Brain microvascular endothelial cell (primary cell): Measurements from ENCODE around the gene FSTL4.
"Not testable (repeated sequence)": the region's sequence is repeated elsewhere in the genome, so short reads cannot be mapped to it uniquely, and the experiment has no call there.

Experiments used
- DNase-seq: peaks from one replicate; pipeline ENCODE4 v3.0.0-alpha.2; 2020
- H3K27ac ChIP-seq: fragments of 250-450 bp; sonication (Bioruptor Pico); 2 replicates; pipeline ENCODE4 v1.5.1; 2020; ENCODE audit warnings: mild to moderate bottlenecking, moderate library complexity
- H3K27me3 ChIP-seq: fragments of 250-450 bp; sonication (Bioruptor Pico); replicated peaks from 2 replicates; pipeline ENCODE4 v1.5.1; 2020; ENCODE audit warnings: mild to moderate bottlenecking
- H3K36me3 ChIP-seq: fragments of 250-450 bp; sonication (Bioruptor Pico); replicated peaks from 2 replicates; pipeline ENCODE4 v1.5.1; 2020; ENCODE audit warnings: mild to moderate bottlenecking
- H3K4me3 ChIP-seq: 2 replicates; pipeline ENCODE4 v1.5.1; 2011; ENCODE audit warnings: low read depth, mild to moderate bottlenecking, control low read depth, low read length, moderate library complexity
- CTCF ChIP-seq: IDR thresholded peaks from 2 replicates; pipeline ENCODE4 v1.5.1; 2011; ENCODE audit warnings: low read depth, mild to moderate bottlenecking, moderate library complexity, low read length, control low read depth, inconsistent platforms; ENCODE audit errors: missing control alignments
- in situ Hi-C: cut with HindIII; loops from 2 replicates; pipeline ENCODE4 v1.10.0; 2017; ENCODE audit warnings: low sequenced_read_pairs, low pct_ligation_motif_present

FSTL4 gene

GRCh38 chr5:133222979-133223378 is 389.4 kb downstream of the FSTL4 start:
- TF ChIP-seq CTCF, result no peak
- no peak overlapping the region for H3K4me3 ChIP-seq
- H3K36me3 ChIP-seq, result no peaks in the 10 kb centered on the region
- in situ Hi-C loops, result no loop called here
- no peak for DNase-seq
- H3K27me3 ChIP-seq, result no peaks in the 10 kb centered on the region
- H3K27ac ChIP-seq, result no peak overlapping the region

- H3K36me3 ChIP-seq, result no peaks in the 10 kb centered on the region
- H3K27me3 ChIP-seq, result no peaks in the 10 kb centered on the region
- DNase-seq, result no peak
- in situ Hi-C loops, result no loop called here
- H3K27ac ChIP-seq, result no peak overlapping the region
- TF ChIP-seq CTCF, result no peak
- H3K4me3 ChIP-seq, result no peak overlapping the region
Measured at GRCh38 chr5:133222521-133222920, 389.8 kb downstream of the FSTL4 start.

DNA sequence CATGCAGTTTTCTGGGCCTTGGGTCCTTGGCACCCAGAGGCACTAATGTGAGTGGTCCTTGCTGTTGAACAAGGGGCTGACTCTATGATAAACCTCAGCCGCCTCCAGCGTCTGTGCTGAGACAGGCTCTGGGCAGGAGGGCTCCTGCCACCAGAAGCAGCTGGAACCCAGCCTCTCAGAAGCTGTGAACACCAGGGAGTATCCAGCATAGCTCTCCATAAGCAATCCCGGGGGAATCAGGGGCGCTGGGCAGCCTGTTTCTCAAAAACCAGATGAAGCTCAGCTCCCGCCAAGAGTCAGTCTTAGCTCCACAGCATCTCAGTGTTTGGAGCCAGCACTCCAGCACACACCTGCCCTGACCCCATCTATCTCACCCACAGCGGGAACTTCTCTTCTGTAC is 390.3 kb downstream of the FSTL4 start:
- H3K27ac ChIP-seq, result no peak overlapping the region
- DNase-seq, result no peak
- no peaks in the 10 kb centered on the region for H3K27me3 ChIP-seq
- no peaks in the 10 kb centered on the region for H3K36me3 ChIP-seq
- TF ChIP-seq CTCF, result no peak
- in situ Hi-C loops, result no loop called here
- no peak overlapping the region for H3K4me3 ChIP-seq

- DNase-seq, result peak; percentile 68
Measured at GRCh38 chr5:133220851-133221674, 391.3 kb downstream of the FSTL4 start.

GRCh38 chr5:133219296-133219695 is 393.0 kb downstream of the FSTL4 start:
- no peak for DNase-seq
- Histone ChIP-seq H3K4me3 (no peak overlapping the region), H3K27ac (no peak overlapping the region), H3K27me3 (no peaks in the 10 kb centered on the region), H3K36me3 (no peaks in the 10 kb centered on the region)
- in situ Hi-C loops, result no loop called here
- TF ChIP-seq CTCF, result no peak

More at GRCh38 chr5:133220851-133221674, 391.3 kb downstream of the FSTL4 start:
- Histone ChIP-seq H3K4me3 (no peak overlapping the region), H3K36me3 (no peaks in the 10 kb centered on the region), H3K27me3 (no peaks in the 10 kb centered on the region), H3K27ac (peak overlapping the region; percentile 24)
- in situ Hi-C loops, result no loop called here
- TF ChIP-seq CTCF, result no peak

DNA sequence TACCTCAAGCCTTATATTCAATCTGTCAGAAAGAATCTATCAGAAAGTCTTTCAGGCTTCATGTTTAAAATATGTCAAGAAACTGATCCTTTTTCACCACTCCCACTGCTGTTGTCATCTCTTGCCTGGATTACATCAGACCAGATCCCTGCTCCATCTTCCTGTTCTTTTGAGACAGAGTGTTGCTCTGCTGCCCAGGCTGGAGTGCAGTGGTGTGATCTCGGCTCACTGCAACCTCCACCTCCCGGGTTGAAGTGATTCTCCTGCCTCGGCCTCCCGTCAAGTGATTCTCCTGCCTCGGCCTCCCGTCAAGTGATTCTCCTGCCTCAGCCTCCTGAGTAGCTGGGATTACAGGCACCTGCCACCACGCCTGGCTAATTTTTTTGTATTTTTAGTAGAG is 396.2 kb downstream of the FSTL4 start:
- DNase-seq, H3K27ac ChIP-seq, H3K36me3 ChIP-seq, H3K4me3 ChIP-seq, in situ Hi-C loops, H3K27me3 ChIP-seq: not testable (repeated sequence)
